GM15510 (cell line): Measurements from ENCODE around the gene CAMTA1.

Source experiments
- POLR2A ChIP-seq: IDR thresholded peaks from 3 replicates; pipeline ENCODE4 v1.6.1; 2011; ENCODE audit warnings: borderline replicate concordance; ENCODE audit not compliant: insufficient read length; ENCODE audit errors: extremely low read depth

Gene CAMTA1

DNA sequence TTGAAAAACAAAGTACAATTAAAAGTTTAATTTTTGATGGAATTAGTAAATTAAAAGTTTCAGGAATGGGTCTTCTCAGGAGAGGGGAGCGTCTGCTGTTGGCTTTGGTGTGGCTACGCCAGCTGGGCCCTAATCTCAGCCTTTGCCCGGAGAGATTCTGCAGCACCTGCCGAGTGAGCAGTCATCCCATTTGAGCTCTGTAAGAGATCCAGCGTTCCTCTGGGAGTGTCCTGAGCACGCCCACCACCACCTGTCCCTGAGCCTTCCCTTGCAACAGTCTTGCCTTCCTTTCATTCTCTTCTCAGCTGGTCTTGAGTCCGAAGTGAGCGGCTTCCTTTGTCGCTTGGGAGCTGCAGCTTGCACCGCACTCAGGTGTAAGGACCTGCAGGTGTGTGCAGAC, 263.1 kb downstream of the CAMTA1 start:
- TF ChIP-seq POLR2A: no peak

DNA sequence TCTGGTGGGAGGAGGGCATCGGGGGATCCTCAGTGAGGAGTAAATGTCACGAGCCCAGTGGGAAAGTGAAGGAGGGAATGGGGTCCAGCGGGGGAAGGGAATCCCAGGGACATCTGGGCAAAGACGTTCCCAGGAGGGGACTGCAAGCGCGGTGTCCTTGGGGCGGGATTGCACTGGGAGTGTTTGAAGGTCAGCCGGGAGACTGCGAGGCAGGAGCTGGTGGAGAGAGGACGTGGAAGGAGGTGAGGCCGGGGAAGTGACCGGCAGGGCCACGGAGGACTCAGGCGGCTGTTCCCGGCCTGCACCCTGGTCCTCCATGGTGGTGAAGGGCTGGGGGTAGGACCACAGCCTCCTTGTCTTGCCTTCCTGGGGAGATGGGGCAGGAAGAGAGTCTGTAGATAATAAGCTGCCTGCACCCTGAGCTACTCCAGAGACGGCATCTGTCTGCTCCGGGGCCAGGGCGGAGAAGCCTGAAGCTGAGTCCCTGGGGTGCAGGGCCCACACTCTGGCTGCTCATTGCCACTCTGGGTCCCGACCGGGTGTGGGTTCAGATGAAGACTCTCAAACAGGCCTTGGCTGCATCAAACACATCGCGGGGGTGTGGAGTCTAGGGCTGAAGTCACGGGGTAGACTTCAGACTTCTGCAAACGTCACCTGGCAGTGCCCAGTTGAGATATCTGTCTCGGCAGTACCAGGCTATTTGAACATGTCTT, 264.8 kb downstream of the CAMTA1 start:
- TF ChIP-seq POLR2A: no peak

DNA sequence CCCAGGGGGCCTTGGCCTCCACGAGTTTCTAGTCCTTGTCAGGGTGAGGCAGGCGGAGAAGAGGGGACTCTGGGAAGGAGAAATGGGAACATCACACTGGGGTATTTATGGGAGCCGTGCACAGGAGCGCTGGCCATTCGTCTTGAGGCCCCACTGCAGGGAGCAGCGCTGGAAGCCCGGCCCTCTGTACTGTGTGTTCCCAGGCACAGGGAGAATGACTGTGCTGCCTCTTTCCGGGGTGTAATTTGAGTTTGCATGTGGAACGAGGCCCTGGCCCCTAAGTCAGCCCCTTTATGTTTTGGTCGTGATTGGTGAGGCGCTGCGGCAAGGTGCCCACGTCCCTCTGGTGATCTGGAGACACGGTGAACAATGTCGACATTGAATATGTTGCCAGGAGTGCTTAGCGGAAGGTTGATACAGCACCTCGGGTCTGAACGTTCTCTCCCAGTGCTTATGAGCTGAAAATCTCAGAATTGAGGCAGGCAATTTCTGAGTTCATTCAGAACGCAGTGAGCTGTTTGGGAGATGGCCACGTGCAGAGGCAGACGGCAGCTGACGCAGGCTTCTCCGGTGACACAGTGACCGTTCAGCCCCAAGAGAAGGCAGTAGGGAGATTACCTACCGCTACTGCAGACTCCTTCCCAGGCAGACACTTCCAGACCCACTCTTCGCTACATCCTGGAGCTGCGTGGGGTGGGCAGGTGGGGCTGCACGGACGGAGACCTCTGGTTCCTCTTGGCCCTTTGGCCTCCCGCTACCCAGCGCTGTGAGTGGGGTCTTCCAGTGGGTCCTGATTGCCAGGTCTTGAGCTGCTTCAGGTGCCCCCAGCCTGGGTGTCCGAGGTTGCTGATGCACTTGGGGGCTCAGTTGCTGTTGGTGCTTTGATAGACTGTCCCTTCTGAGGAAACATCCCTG, 265.8 kb downstream of the CAMTA1 start:
- no peak for TF ChIP-seq POLR2A

DNA sequence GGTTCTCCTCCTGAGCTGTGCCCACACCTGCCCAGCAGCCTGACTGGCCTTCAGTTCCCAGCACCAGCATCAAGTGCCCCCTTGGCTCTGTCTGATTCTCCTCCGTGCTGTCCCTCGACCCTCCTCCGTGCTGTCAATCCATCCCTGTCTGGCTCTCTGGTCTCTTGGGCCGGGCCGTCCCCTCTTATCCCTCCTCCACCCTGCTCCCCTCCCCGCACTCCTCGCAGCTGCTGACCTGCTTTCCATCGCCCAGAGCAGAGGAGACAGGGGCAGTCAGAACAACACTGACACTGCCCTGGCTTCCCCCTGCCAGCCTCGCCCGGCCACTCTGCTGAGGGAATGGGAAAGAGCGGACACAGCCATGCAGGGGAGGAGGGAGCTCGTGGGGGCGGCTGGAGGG, 267.4 kb downstream of the CAMTA1 start:
- TF ChIP-seq POLR2A: no peak

DNA sequence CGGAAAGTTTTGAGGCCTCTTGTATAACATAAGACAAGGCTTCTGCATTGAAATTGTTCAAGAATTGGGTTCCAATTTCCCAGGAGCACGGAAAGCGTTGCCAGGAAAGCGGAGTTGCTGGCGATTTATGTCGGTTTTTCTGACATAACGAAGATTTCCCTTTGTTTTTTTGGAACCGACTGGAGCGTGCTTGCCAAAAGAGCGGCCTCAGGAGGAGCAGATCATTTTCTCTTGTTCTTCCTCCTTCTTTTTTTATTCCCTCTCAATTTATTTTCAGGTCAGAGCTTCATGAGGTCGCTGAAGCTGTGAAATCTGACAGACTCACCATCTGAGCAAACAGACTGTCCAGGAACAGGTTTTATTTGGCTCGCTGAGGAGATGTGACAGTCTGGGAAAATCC, 275.5 kb downstream of the CAMTA1 start:
- TF ChIP-seq POLR2A: no peak

DNA sequence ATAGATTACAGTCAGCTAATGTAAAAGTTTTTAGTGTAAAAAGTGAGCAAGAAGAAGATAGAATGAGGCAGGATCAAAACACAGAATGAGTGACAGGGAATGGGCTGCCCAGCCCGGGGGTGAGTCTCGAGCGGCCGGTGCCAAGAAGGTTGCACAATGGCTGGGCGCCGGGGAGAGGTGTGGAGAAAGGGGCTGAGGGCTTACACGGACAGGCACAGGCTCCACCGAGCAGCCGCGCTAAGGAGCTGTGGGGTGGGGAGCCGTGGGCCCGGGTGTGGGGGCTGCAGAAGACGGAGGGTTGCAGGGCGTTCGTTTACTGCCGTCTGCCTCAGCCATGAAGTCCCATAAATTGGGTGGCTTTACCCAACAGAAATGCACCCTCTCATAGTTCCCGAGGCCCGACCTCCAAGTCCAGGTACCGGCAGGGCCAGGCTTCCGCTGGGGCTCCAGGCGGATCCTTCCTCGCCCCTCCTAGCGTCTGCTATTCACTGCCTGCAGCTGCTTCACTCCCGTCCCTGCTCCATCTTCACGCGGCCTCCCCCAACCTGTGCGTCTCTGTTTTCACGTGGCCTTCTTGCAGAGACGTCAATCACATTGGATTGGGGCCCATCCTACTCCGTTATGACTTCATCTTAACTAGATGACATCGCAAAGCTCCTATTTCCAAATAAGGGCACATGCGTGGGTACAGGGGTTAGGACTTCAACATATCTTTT, 277.2 kb downstream of the CAMTA1 start:
- no peak for TF ChIP-seq POLR2A

DNA sequence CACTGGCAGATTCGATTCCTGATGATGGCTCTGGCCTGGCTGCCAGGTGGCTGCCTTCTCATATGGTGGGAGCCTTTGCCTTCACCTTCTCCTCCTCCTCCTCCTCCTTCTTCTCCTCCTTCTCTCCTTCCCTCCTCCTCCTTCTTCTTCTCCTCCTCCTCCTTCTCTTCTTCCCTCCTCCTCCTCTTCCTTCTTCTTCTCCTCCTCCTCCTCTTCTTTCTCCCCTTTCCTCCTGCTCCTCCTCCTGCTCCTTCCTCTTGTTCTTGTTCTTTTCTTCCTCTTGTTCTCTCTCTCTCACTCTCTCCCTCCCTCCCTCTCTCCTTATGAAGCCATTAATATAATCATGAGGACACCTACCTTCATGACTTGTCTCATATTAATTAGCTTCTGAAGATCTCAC, 278.7 kb downstream of the CAMTA1 start:
- no peak for TF ChIP-seq POLR2A

DNA sequence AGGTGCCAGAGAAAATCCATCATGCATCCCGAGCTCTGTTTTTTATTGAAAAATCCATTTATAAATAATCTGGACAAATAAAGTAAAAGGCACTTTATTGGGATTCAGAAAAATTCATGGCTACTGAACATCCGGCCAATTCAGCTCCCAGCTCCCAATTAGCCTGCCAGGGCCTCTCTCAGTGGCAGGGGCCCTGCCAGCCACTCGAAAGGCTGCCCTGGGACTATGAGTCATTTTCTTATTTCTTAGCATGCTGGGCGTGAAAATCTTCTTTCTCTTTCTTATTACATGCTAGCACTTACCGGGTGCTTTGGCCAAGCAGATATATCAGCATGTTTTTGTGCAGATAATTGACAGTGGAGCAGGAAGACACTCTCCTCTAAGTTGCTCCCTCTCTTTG, 283.3 kb downstream of the CAMTA1 start:
- TF ChIP-seq POLR2A: no peak

DNA sequence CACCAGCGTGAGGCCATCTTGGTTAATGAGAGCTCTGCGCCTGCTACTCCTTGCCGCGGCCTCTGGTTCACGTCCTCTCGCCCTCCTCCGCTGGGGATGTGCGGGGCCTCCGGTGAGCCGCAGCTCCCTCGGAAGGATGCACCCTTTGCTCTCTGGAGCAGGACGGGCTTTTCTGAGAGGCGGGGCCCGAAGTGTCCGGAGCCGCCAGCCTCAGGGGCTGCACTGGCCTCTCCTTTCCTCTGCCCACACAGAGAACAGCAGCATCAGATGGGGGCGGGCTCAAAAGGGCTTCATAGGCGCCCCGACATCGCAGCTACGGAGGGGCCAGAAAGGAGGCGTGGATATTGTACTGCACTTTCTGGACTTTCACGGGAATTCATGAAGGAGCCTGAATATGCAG, 284.7 kb downstream of the CAMTA1 start:
- no peak for TF ChIP-seq POLR2A

DNA sequence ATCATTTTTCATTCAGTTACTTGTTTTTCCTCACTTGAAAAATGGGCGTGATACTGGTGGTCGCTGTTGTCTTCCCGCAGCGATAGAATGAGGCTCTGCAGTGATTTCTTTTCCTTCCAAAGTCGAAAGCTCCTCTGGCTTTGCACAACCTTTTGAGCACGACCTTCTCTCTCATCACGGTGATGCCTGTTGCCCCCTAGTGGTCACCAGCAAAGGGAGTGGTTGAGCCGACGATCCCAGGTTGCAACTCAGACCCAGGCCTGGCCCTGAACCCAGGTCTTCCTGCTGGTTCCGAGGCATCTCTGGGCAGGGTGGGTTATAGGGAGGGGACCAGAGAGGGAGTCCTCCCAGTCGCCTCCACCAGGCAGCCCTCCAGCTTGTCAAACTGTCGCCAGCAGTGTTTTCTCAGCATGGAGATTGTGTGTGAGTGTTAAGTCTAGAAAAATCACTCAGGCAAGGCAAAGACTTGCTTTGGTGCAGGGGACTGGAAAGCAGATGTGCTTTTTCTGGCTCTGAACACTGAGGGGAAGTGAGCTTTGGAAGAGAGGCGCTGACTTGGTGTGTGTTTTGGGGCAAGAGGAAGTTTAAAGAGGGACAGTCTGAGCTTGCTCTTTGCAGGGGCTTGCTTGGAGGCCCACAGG, 285.3 kb downstream of the CAMTA1 start:
- TF ChIP-seq POLR2A: no peak

DNA sequence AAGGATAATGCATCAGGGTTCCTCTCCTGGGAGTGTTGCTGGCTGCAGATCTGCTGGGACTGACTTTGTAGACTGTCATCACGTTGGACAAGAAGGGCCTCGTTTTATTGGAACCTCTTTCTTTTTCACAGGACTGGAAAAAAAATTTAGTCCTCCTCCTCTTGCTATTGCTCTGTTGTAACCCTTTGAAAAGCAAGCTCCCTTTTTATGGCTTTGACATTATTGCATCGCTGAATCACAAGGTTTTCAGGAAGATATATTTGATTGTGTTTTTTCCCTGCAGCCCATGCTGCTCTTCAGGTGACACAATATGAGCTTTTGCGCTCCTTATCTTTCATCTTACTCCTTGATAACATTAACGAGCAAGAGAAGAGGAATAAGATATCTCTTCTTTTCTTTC, 290.9 kb downstream of the CAMTA1 start:
- no peak for TF ChIP-seq POLR2A

DNA sequence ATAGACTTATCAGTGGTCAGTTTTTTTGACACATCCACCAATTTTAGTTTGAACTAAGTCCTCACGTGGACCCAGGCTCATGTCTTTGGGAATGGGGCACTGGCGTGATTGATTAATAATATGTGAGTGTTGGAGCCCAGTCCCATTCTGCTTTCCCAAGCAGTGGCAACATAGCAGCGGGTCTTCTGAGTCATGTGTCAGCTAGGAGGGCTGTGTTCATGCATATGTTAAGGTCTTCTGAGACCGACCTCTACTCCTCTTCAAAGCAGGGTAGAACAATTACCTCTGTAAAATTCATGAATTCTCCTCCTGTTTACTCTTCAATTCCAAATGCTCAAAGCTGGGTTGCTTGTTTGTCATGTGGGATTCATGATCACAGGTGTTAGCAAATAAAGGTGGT, 291.3 kb downstream of the CAMTA1 start:
- TF ChIP-seq POLR2A: no peak

DNA sequence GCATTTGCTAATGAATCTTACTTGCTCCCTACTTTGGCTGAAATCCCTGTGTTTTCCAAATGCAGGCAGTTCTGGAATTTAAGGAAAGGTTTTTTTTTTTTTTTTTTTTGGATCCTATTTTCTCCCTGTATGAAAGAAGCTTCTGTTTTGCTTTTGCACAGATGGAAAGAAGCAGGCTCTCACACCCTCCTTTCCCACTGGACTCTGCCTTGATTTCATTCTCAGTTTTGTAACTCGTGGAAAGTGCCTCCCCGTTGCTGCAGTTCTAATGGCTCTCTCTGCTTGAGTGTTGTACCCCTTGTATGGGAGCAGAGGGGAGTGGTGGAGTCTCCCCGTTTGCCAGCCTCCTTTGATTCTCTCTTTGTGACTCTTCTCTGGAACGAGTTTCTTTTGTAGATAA, 291.9 kb downstream of the CAMTA1 start:
- no peak for TF ChIP-seq POLR2A

DNA sequence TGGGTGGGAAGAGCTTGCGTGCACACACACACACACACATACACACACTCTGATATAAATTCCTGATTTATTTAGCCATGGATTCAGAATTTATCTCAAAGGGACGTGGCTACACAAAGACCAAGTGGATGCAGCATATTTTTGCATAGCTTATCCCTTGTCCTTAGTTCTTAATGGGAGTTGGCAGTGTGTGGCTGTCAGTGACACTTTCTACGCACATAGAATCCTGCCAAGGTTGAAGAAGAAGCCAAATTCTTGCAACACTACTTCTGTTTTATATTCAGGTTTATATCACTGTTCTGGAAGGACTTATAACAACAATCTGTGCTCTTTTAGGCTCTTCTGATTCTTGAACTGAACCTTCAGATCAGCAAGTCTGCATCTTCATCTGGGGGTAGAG, 292.7 kb downstream of the CAMTA1 start:
- TF ChIP-seq POLR2A: no peak

DNA sequence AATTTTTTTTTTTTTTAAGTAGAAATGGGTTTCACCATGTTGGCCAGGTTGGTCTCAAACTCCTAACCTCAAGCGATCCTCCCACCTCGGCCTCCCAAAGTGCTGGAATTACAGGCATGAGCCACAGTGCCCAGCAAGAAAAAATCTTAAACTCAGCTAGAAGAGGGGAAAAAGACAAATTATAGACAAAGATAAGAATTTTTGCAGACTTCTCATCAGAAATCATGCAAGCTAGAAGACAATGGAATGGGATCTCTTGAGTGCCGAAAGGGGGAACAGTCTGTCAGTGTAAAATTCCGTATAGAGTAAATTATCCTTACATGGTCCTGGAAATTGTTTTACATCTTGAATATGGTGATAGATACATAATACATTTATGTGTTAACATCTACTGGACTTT, 294.4 kb downstream of the CAMTA1 start:
- TF ChIP-seq POLR2A: no peak
